GM21423 (cell line): Measurements from ENCODE around the gene TMEM181.
"Not testable (repeated sequence)": the region's sequence is repeated elsewhere in the genome, so short reads cannot be mapped to it uniquely, and the experiment has no call there.

Experiments used
- ATAC-seq: cut with Tn5 transposase; IDR thresholded peaks from one replicate; pipeline ENCODE4 v1.9.1; 2021; ENCODE audit warnings: mild to moderate bottlenecking, moderate library complexity; ENCODE audit not compliant: unreplicated experiment

The TMEM181 gene, protein sequence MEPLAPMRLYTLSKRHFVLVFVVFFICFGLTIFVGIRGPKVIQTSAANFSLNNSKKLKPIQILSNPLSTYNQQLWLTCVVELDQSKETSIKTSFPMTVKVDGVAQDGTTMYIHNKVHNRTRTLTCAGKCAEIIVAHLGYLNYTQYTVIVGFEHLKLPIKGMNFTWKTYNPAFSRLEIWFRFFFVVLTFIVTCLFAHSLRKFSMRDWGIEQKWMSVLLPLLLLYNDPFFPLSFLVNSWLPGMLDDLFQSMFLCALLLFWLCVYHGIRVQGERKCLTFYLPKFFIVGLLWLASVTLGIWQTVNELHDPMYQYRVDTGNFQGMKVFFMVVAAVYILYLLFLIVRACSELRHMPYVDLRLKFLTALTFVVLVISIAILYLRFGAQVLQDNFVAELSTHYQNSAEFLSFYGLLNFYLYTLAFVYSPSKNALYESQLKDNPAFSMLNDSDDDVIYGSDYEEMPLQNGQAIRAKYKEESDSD

DNA sequence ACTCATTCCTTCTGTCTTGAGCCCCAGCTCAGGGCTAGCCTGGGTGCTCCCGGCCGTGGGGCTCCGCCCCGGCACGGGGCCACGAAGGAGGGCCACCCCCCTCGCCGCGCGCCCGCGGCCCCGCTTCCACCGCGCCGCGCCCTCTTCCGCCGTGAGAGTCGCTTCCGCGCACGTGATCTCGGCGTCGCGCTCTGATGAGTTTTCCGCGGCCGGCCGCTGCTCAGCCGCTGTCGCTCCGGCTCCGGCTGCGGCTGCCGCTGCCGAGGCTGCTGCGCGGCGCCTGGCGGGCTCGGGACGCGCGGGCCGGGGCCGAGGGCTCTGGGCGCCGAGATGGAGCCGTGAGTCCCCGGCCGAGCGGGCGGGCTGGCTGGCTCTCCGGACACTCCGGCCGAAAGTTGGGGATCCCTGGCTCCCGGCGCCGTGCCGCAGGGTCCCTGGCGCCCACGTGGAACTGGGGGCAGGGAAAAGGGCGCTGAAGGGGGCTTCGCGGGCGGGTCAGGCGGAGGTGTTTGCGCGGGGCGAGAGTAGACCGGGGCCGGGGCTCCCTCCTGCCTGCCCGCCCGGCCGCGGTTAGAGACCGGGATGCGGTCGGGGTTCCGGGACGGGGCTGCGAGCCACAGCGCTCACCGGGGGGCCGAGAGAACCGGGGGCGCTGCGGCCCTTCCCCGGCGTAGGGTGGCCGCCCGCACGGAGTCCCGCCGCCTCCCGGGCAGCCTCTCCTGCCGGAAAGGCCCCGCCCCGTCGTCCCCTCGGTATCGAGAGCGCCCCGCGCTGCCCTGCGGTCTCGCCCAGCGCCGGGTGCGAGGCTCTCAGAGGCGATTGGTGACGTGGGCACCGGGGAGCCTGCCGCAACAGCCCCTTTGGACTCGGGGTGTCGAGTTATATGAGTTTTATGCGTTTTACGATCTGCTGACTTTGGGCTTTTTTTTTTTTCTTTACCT lies at the start of gene TMEM181:
Gene TMEM181 (plus strand): TSS at position 197 of the 941 bp plus-strand sequence. CDS start 134 bp downstream, at position 331.
- ATAC-seq, result peak; percentile 87

DNA sequence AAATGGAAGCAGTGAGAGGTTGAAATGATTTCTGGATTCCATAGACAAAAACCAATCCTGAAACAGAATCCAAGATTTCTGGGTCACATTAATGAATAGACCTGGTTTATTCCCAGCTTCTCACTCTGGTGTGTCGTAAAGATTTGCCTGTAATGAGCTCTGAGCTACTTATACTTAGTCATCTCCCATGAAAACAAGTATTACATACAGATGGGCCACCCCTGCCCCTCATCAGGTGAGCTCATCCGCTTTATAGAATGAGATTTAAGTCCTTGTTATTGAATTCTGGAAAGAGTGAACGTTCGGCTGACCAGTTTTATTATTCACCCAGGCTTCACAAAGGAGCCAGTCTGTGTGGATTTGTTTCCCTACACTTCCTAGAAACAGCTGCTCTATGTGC lies 47.1 kb upstream of the TMEM181 start:
- ATAC-seq, result no peak

DNA sequence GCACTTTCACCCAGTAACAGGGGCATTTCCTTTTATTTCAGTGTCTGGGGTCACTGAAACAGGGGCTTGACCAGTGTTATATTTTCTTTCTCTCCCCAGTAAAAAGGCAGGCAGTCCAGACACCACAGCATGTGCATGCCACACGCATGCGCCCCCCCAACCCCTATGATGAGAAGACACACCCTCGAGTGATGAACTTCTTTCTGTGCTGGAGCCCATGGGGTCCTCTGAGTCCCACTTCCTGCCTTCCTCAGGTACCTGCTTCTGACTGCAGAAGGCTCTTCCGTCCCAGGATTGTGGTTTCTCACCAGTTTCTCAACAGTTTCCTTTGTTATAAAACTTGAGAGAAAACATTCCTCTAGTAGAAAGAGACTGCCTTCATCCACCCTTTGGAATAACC lies 45.7 kb upstream of the TMEM181 start:
- no peak for ATAC-seq

DNA sequence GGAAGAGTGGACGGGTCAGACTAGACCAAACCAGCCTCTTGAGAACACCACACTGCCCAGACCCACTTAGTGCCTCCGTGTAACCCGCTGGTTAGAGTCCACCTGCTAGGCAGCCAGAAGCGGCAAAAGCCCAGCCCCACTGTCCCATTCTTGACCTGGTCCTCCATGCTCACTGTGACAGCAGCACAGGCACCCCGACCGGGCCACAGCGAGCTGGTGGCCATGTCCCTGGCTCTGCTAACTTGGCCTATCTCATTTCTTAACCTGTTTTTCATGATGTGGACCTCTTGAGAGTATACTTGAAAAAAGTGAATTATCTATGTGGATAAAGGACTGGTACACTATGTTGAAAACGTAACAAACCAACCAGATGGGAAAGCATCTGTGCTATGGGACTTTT lies 44.9 kb upstream of the TMEM181 start:
- ATAC-seq, result no peak

DNA sequence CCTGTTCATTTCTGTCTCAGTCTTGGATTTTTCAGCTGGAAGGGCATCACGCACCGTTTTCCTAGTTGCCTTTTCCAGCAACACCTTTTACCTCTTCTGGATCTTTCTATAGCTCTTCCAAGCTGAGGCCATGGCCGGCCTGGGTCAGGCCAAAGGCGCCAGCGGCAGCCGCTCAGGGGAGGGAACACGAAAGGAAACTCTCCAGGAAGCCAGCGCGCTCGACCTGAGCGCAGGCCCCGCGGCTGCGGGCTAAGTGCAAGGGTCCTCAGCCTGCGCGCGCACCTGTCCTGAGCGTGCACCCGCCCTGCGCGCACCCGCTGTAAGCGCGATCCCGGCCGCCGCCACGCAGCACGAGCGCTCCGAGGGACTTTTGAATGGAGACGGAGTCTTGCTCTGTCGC lies 43.8 kb upstream of the TMEM181 start:
- ATAC-seq, result no peak

DNA sequence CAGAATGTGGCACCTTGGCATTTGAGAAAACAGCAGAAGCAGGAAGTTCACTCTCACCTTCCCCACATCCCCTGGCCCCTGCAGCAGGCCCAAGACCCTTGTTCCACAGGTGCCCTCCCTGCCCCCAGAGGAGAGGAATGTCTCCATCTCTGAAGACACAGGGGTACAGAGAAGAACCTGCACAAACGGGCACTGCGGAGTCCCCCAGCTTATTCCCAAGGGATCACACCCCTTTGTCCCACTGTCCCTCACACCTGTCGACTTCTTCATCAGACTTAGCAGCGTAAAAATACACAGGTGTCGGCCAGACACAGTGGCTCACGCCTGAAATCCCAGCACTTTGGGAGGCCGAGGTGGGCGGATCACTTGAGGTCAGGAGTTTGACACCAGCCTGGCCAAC lies 42.9 kb upstream of the TMEM181 start:
- ATAC-seq, result no peak

DNA sequence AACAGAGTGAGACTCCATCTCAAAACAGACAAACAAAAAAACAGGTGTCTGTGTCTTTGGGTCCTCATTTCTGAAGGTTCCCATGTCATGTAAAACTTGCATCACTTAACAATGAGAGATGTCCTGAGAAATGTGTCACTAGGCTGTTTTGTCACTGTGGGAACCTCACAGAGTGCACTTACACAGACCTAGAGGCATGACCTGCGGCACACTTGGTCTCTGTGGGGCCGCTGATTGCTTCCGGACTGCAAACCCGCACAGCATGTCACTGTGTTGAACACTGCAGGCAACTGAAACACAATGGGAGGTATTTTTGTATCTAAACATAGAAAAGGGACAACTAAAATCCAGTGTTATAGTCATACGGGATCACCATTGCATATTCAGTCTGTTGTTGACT lies 42.3 kb upstream of the TMEM181 start:
- peak; percentile 50 for ATAC-seq

DNA sequence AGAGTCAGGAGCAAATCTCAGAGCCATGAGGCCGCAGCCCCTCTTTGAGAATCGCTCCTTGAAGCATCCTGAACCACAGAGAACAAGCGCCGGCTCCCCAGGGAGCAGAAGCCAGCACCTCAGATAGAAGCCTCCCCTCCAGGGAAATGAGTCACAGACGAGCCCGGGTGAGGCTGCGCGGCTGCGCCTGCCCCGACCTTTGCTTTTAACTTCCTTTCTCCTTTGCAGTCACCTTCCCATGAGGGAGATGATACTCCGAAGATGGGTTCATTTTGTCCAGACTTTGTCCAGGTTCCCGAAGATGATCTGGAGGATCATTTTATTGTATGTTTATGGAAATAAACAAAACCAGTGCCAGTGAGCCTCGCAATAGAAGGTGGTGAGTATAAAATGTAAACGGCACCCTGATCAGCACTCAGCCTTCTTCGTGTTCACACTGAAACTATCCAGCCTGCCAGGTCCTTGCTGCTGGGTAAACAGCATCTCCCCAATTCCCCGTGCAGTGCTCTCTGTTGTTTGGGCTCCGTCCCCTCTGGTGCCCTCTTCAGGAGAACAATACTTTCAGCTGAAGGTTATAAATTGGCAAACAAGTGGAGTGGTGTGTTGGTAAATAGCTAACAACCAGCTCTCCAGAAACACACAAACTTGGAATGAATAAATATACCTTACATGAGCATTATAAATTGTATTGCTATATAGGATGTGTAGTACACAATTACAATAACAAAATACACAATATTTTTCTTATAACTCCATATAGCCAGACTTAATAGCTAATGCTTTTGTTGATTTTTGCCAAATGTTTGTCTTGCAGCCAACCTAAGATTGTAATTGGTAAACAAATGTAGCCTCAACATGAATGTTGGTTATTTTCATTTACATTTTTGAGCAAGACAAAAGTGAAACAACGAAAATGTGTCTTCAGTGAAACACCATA lies 41.4 kb upstream of the TMEM181 start:
- ATAC-seq, result peak; percentile 70

DNA sequence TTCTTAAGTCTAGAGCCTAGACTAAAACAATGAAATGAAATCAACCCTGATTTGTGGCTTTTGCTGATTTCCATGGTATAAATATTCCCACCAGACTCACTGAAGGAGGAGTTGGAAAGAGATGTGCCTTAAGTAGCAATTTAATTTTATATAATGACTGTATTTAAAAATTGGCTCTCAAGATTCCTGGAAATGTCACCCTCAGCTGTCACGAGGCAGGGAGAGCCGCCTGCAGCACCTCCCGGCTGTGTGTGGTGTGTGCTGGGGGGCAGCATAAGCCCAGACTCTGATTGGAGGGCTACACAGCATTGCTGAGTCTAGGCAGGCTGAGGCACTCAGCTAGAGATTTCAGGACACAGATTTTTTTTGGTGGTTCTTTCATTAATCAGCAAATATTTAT lies 40.6 kb upstream of the TMEM181 start:
- ATAC-seq, result no peak

DNA sequence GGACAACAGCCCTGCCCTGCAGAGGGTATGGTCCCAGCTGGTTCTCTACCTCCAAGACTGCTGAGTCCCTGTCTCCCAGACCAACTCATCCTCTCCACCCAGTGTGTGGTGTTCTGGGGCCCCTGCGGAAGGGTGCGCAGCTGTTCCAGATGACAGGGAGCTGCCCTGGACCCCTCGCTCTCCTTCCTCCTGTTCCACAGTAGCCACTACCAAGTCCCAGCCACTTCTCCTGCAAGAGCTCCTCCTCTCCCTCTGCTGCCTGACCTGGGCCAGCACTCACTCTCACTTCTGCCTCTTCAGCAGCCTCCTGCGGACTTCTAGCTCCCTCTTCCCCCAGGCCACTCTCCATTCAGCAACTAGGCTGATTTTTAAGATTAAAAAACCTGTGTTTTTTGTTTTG lies 40.1 kb upstream of the TMEM181 start:
- ATAC-seq, result no peak

DNA sequence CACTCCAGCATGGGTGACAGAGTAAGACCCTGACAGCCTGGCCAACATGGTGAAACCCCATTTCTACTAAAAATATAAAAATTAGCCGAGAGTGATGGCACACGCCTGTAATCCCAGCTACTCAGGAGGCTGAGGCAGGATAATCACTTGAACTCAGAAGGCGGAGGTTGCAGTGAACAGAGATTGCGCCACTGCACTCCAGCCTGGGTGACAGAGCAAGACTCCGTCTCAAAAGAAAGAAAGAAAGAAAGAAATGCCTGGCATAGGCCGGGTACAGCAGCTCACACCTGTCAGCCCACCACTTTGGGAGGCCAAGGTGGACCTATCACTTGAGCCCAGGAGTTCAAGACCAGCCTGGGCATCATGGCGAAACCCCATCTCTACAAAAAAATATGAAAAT lies 38.9 kb upstream of the TMEM181 start:
- not testable (repeated sequence) for ATAC-seq

DNA sequence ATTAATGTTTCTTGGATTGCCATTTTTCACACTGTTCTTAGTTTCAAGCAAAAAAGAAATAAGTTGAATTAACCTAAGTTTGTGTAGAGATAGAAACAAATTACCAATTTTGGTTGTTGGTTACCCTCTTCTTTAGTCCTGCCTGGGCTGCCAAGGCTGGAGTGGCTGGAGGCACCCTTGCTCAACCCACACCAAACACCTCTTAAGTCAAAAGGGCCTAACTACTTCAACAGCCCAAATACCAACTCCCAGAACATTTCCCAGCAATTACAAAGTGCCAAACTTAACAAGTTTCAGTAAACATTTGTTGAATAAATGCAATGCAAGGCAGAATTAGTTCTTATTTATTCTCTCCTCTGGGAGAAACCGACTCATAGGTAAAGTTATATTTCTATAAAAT lies 38.1 kb upstream of the TMEM181 start:
- no peak for ATAC-seq

DNA sequence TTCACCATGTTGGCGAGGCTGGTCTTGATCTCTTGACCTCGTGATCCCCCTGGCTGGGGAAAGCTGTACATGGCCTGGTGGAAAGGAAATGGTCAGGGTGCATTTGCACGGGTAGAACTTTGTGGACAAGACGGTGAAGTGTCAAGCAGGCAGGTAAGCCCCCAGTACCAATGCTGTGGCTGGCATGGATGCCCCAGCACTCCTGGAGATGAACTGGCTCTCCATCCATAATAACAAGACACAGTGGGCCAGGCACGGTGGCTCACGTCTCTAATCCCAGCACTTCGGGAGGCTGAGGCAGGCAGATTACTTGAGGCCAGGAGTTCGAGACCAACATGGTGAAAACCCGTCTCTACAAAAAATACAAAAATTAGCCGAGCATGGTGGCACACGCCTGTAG lies 37.3 kb upstream of the TMEM181 start:
- no peak for ATAC-seq

DNA sequence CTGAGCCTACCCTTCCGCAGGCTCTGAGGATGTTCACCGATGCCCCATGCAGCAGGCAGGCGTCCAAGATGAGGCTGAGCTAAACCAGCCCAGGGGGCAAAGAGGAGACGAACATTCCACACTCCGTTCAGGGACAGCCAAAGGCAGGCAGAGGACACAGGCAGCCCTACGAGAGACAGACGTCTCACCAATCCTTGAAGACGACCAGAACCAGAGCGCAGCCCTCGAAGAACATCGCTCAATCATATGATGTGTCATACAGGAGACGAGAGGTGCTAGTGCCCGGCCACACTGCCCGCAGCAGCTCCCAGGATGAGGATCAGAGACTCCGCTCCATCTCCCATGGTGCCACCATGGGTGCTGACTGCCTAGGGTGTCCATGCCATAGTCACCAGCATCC lies 35.6 kb upstream of the TMEM181 start:
- ATAC-seq, result no peak

DNA sequence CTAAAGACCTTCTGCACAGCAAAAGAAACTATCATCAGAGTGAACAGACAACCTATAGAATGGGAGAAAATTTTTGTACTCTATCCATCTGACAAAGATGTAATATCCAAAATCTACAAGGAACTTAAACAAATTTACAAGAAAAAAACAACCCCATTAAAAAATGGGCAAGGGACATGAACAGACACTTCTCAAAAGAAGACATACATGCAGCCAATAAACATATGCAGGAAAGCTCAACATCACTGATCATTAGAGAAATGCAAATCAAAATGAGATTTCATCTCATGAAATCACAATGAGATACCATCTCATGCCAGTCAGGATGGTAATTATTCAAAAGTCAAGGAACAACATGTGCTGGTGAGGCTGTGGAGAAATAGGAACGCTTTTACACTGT lies 32.0 kb upstream of the TMEM181 start:
- ATAC-seq, result not testable (repeated sequence)

DNA sequence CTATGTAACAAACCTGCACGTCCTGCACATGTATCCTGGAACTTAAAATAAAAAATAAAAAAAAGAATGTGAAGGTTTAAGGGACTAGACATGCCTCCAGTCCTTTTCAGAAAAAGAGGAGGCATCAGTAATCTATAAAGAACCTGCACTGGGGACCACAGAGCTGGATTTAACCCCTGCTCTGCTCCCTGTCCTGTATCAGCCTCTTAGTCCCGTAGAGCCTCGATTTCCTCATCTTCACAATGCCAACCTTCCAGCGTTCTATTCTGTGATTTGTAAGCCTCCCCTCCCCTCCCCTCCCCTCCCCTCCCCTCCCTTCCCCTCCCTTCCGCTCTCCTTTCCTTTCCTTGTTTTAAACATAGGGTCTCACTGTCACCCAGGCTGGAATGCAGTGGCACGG lies 31.1 kb upstream of the TMEM181 start:
- no peak for ATAC-seq

DNA sequence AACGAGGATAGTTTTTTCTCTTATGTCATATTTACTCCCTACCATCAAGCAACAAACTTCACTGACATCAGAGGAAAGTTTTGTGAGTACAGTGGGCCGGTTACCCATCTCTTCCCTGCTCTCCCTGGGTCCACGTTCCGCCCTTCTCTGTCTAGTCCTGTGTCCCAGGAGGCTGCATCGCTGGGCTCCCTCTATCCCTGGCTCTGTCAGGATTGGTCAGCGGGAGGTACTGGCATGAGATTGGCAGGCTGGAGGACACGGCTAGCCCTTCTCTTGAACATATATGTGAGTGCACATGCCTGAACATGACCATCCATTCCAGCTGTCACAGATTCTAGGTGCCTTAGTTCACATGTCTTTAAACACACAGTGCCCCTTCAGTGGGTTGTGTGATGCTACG lies 30.3 kb upstream of the TMEM181 start:
- ATAC-seq, result no peak

DNA sequence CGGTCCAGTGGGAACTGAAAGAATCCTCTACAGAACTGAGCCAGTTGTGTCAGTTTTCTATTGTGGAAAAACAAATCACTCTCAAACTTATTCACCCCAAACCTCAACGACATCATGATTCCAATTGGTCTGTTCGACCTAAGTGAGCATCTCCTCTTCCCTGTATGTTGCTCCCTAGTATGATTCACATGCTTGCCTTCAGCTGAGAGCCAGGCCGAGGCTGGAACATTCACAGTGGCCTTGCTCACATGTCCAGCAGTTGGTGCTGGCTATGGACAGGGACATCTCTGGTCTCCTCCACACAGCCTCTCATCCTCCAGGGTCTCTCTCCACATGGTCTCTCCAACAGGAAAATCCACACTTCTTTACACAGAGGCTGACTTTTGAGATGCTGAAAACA lies 28.3 kb upstream of the TMEM181 start:
- ATAC-seq, result no peak

DNA sequence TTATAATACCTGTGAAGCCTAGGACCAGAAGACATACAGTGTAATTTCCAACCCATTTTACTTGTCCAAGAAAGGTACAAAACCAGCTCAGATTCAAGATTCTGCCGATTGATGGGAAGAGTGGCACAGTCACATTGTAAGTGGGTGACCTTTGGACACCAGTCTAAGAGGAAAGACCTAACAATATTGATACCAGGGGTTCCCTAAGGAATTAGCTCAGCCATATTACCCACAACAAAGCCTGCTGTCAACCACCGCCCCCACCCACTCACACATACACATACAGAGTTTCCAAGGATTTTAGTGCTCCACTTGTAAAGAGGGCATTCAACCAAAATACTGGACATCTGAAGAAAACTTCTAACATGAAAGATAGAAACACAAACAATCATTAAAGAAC lies 27.9 kb upstream of the TMEM181 start:
- no peak for ATAC-seq

DNA sequence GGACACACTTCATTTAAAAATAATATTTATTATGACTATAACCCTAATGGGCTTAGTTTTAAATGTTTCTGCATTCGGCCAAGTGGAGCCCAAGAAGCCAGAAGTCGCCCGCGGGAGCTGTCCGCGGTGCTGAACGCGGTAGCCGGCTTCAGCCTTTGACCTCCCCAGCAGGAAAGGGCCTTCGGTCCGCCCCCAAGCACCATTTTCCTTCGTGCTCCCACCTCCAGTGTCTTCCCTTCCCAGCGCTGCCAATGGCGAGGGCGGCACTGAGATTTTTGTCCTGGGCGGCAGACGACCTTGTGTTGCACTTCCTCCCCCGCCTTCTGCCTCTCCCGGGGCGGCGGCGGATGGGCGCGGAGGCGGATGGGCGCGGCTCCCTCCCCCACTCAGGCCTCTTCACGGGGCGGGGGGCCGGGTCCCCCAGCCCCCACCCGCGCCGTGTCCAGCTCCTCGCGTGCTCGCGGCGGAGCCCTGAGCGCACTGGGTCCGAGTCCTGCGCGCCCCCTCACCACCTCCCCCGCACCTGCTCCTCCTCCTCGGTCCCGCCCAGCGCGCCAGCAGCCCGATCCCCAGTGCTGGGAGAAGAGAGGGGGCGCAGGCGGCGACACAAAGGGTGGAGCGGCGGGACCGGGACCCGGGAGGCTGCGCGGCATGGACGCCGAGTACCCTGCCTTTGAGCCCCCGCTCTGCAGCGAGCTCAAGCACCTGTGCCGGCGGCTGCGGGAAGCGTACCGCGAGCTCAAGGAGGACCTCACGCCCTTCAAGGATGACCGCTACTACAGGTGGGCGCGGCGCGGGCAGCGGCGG lies 23.6 kb upstream of the TMEM181 start:
- no peak for ATAC-seq
